HG03558 (cell line): ENCODE measurements around the gene STAG1.

ENCODE experiments used
- ATAC-seq: cut with Tn5 transposase; IDR thresholded peaks from one replicate; pipeline ENCODE4 v1.9.1; 2021; ENCODE audit warnings: moderate number of reproducible peaks; ENCODE audit not compliant: unreplicated experiment; ENCODE audit errors: extremely low read depth

STAG1 gene

DNA sequence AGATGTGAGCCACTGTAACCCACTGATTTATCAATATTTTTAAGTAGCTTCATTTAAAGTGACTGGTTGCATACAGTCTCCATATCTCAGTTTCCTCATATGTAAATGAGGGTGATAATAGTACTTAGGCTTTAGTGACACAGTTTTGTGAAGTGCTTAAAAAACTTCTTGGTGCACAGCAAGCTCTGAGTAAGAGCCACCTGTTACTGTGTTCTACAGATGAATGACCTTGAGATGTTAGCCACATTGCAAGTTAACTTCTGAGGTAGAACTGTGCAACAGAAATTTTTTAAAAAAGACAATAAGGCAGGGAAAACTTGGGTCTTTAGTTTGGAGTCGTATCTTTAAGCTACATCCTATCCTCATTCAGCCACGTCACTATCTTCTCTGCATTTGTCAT is 458.9 kb downstream of the STAG1 start:
- no peak for ATAC-seq

DNA sequence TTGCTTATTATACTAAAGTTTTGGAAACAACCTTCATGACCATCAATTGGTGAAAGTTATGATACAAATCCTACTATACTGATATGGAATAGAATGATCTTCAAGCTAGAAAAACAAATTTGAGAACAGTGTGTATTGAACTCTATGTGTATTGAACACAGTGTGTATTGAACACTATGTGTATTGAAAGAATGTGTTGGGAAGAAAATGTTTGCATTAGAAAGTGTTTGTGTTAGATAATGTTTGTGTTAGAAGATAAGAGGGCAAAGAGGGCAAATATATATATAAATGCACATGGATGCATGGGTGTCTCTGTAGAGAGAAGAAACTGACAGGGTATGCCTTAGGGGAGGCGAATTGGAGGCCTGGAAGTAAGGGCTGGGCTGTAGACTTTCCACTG is 459.7 kb downstream of the STAG1 start:
- ATAC-seq = no peak

DNA sequence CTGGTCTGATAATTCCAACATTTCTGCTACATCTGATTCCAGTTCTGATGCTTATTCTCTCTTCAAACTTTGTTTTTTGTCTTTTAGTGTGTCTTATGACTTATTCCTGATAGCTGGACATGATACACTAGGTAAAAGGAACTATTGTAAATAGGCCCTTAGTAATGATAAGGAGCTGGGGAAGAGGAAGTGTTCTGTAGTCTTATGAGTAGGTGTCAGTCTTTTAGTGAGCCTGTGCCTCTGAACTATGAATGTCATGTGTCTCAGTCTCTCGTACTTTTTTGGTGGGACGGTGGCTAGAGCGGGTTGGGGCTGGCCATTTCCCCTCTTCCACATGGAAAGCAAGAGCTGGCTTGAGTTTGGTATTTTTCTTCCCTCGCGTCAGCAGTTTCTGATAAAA is 460.9 kb downstream of the STAG1 start:
- no peak for ATAC-seq
